GM21786 (cell line): ENCODE data around the gene MICALL1.
"Not testable (repeated sequence)": the region's sequence is repeated elsewhere in the genome, so short reads cannot be mapped to it uniquely, and the experiment has no call there.

Source experiments
- ATAC-seq: cut with Tn5 transposase; IDR thresholded peaks from one replicate; pipeline ENCODE4 v1.9.1; 2021; ENCODE audit not compliant: unreplicated experiment

The MICALL1 gene

DNA sequence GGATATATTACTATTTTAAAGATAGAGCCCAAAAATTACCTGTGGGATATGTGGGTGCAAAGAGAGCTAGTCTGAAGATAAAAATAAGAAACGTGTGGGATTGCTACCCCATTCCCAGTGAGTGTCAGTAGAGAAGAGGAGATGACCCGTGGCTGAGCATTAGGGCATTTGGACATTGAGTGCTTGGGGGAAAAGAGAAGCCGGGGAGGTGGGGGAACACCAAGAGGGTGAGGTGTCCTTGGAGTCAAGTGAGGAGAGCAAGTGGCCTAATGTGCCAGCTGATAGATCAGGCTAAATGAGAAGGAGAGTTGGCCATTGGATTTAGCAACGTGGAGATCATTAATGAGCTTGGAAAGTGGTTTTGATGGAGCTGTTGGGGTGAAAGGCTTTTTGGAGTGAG is 48.6 kb downstream of the MICALL1 start:
- ATAC-seq, result no peak

DNA sequence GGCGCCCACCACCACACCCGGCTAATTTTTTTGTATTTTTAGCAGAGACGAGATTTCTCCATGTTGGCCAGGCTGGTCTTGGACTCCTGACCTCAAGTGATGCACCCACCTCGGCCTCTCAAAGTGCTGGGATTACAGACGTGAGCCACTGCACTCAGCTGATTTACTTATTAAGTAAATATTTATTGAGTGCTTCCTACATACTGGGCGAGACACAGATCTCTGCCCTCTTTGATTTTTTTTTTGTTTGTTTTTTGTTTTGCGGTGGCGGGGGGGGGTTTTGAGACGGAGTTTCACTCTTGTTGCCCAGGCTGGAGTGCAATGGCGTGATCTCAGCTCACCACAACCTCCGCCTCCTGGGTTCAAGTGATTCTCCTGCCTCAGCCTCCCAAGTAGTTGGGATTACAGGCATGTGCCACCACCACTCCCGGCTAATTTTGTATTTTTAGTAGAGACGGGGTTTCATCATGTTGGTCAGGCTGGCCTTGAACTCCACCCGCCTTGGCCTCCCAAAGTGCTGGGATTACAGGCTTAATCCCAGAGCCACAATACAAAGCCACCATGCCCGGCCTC is 49.8 kb downstream of the MICALL1 start:
- ATAC-seq, result not testable (repeated sequence)

DNA sequence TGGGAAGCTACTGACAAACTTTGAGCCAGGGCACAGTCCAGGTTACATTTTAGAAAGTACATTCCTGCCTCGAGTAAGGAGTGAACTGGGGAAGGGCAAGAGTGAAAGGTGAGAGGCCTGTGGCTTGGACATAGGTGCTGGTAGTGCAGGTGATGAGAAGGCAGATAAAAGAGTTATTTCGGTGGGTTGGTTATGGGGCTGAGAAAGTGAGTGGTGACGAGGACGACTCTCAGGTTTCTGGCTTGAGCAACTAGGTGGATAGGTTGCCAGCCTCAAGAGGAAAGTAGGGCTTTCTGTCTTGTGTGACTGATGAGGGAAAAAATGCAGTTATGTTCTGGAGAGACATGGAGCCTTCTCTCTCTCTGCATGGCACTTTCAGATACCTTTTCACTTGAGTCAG is 51.1 kb downstream of the MICALL1 start:
- ATAC-seq, result no peak

DNA sequence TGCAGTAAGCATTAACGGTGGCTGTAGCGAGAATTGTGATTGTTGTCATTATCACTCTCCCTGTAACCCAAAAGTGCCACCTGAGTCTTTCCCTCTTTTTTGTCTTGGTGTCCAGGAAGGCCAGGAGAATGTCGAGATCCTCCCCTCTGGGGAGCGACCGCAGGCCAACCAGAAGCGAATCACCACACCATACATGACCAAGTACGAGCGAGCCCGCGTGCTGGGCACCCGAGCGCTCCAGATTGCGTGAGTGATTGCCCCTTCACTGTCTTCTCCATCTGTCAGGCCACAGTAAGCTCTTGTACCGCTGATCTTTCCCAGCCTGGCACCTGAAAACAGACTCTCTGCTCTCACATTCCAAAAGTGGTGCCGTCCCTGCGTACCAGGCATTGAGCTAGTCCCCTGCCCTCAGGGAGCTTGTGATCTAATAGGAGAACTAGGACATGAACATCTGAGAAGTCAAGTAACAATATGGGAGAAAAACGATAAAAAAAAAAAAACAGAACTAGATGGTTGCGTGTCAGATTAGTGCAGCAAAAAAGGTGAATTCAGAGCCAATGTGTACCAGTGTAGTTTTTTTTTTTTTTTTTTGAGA is 53.2 kb downstream of the MICALL1 start:
- ATAC-seq, result no peak

DNA sequence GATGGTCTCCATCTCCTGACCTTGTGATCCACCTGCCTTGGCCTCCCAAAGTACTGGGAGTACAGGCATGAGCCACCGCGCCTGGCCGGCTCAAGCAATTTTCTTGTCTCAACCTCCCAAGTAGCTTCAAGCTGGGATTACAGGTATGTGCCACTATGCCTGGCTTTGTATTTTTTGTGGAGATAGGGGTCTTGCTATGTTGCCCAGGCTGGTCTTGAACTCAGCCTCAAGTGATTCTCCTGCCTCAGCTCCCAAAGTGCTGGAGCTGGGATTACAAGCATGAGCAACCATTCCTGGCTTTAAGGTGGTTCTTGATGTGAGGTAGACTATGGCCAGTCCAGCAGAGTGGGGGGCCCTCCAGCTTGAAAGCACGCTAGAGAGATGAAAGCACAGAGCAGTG is 55.0 kb downstream of the MICALL1 start:
- no peak for ATAC-seq

DNA sequence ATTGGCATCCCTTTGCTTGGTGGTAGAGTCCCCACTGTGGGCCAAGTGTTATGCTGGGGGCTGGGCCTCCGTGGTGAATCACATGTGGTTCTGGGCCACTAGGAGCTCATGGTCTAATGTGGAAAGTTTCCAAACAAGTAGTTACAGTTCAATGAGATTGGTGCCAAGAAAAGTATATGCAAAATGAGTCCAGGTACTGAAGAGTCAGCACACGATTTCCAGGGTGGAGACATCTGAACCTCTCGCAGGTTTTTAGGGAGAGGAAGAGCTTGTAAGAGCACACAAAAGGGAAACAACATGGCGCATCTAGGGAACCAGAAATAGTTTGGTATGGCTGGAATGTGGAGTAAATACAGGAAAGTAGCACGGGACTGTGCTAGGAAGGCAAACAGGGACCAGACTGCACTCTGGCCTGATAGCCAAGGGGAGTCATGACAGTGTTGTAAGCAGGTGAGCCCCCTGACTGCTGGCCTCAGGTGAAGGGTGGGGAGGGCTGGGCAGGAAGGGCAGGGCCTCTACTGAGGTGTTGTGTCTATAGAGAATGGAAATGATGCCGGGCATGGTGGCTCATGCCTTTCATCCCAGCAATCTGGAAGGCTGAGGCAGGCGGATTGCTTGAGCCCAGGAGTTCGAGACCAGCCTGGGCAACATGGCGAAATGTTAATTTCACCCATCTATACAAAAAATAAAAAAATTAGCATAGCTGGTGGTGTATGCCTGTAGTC is 60.0 kb downstream of the MICALL1 start:
- no peak for ATAC-seq

DNA sequence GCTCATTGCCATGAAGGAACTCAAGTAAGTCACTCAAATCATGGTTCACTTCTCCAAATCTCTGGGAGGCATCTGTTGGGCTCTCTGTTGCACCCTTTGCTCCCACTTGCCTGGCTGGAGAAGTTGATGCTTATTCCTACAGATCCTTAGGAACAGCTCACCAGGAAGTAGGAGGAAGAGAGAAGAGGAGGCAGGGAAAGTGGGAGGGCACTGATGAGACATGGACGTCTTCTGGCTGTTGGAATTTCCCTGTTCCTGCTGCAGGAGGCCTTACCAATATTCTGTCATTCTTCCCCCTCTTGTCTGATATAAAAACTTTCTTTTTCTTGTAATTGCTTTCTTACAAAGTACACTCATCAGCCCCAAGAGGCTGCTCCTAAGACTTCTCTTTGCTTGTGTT is 61.0 kb downstream of the MICALL1 start:
- no peak for ATAC-seq

DNA sequence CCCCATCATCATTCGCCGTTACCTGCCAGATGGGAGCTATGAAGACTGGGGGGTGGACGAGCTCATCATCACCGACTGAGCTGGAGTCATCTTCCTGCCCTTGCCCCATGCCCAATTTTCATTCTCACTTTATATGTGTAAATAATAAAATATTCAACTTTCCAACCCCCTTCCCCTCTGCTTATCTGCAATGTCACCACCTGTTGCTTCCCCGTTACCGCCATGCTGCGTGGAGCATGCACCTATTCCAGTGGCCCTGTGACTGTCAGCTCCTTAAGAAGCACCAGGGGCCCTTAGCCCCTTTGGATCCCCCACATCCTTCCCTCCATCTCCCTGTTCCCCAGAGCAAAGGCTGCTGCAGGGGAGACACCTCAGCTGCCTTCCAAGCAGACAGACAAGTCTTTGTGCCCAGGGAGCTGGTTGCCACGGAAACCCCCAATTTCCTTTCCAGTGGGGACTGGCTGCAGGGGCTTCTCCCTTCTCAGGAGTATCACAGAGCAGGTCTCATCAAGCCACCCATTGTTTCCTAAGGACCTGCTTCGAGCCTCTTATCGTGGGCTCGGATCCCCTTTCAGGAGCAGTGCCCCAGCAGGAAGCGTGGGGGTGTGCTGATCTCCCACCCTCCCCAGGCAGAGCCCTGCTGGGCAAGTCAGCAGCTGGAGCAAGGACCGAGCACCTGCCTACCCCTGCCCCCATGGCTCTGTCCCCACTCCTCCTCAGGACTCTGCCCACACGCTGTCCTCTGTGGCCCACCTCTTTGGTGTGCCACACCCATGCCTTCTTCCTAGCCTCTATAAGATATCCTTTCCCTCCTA is 61.7 kb downstream of the MICALL1 start:
- no peak for ATAC-seq

DNA sequence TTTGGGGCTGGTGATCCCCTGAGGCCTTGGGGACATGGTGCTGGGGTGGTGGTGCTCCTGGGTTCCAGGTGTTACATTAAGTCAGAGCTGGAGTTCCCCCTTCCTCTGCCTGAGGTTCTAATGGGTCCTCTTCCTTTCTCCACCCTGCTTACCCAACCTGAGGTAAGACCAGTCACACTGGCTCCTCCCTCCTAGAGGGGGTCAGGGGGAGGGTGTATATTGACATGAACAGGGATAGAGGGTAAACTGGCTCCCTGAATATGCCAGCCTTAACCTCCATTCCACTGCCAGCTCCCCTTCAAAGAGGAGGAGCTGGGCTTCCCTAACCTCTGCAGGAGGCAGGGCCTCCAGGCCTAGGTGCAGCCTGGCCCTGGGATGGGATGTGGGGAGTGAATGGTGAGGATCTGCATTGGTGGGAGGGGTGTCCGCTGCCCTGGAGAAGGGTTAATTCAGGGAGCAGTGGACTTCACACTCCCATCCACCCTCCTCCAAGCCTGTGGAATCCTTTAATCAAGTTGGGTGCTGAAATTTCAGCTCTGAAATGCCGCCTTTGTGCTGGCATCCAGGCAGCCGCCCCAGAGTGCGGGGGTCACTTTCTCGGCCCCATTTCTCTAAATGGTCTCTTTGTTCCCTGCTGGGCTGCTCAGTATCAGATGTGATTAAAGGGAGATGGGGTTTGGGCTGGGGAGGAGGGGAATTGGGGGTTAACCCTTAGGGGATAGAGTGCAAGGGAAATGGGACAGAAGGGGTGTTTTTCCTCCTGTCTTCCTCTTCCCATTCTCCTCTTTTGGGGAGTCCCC is 62.6 kb downstream of the MICALL1 start:
- no peak for ATAC-seq

DNA sequence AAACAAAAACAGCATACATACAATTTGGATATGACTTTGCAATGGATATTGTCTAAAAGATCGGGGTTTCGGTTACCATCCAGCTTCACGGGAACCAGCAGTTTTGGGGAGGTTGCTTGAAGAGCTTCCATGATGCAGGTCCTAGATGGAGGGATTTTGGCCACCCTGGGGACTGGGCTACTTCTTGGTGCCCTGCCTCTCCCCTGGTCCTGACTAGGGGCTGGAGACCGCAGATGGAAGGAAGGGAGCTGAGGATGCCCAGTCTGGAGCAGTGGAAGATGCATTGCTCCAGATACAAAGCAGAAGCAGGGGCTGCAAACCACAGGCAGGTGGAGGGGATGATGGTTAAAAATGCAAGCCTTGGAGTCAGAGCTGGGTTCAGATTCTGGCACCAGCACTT is 64.8 kb downstream of the MICALL1 start:
- no peak for ATAC-seq

DNA sequence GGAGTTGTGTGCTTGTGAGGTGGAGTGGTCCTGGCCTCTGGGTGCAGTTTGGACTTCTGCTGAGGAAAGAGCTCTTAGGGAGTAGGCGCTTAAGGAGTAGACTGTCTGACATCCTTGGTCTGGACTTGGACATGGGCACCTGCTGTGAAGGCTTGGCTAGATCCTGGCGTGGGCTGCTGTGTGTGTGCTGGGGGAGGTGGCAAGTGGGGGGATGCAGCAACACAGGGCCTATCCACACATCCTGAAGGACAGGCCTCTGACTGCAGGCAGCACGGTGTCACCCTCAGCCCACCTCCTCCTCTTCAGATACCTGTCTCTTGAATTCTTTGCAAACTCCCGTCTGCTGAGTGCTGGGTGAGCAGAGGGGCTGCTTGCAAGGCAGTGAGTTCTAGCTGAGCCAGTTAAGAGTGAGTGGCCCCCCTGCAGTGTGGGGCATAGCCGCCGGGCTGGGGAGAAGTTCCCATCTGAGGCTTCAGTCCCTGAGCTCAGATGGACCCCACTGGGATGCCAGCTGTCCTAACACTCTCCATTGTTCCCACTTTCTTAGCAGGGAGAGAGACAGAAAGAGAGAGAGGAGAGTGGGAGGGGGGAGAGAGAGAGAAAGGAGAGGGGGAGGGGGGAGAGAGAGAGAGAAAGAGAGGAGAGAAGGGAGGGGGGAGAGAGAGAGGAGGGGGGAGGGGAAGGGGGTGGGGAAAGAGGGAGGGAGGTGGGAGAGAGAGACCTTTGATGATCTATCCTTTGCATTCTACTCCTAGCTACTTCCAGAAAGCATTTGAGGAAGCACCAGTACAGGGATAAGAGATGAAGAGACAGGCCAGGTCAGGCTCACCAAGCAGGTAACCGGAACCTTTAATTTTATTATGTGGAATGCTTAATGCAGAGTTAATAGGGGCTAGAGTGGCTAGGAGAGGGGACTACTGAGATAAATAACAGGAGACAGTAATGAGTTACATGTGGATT is 65.7 kb downstream of the MICALL1 start:
- ATAC-seq, result no peak

DNA sequence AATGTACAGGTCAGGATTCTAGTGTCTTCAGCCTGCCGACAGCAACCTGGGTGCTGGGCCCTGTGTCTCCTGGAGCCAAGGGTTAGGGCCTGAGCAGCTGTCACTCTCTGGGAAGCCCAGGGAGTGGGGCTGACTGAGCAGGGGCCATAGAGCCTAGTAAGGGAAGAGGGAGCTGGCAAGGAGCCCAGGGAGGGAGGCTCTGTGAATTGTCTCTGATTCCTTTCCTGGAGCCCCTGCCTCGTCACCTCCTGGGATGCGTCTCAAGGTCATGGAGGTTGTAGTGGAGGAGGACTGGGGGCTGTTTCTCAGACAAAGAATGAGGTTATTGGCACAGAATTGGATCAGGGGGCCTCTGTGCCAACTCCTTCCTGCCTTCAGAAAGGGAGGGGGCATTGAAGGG is 66.4 kb downstream of the MICALL1 start:
- no peak for ATAC-seq

DNA sequence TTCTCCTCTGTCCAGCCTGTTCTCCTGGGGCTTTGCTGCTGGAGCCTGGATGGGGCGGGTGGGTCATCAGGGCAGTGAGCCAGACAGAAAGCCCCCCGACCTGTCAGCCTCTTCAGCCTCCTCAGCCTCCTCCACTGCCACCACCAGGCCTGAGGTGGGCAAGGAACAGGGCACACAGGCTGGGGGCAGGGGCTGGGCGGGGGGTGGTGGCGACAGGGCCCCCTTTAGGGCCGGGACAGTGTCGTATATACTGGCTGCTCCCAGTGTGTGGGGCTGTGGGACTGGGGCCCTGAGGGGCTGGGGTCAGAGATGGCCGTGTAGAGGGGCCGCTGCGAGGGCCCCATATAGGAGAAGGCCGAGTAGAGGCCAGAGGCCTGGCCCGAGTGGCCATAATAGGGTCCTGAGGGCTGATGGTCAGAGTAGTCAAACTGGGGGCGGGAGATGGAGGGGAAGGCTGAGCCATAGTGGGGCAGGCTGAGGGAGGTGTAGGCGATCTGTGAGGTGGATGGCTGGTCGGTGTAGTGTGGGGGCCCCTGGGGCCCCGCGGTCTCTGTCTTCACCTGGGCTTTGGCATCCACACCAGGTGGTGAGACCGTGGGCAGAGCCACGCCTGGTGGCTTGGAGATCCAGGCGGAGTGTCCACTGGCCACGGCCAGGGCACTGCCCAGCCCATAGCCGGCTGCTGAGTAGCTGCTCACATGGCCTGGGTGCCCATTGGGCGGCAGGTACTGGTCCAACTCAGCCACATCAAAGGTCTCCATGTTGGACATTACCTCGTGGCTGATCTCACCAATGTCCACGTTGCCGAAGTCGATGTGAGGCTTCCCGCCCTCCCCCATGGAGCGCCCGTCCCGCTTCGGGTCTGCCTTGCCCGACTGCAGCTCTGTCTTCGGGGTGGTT is 67.4 kb downstream of the MICALL1 start:
- ATAC-seq, result no peak

DNA sequence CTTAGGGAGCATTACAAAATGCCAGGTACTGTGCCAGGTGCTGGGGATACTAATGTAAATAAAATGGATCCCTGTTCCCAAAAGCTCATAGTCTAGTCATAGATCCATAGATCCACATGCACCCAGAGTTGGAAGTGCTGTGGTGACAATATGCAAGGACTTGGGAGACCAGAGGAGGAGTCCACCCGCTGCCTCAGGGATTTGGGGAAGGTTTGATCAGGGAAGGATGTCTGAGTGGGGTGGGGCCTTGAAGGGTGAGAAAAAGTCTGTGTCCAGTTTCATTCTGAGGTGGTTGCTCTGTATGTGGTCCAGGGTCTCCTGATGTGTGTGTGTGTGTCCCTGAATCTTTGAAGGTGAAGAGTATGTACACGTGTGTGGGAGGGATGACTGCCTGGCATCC is 69.1 kb downstream of the MICALL1 start:
- ATAC-seq, result no peak

DNA sequence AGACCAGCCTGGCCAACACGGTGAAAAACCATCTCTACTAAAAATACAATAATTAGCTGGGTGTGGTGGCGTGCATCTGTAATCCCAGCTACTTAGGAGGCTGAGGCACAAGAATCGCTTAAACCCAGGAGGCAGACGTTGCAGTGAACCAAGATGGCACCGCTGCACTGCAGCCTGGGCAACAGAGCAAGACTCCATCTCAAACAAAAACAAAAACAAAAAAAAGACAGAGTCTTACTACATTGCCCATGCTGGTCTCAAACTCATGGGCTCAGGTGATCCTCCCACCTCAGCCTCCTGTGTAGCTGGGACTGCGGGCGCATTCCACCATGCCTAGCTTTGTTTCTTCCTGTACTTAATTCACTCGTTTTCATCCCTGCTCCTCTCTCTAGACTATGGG is 69.9 kb downstream of the MICALL1 start:
- not testable (repeated sequence) for ATAC-seq

DNA sequence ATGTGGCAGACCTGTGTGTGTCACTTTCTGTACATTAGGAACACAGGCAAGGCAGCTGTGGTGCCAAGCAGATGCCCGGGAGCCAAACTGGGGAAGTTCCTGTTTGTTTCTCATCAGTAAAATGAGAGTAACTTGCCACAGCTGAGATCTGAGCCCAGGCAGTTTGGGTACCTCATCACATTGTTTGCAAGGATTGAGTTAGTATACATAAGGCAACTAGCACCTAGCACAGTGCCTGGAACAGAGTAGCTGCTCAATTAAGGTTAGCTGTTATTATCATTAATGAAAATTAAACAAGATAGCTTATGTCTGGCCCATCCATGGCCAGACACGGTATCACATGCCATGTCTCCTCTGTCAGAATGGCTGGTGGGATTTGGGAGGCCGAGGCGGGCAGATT is 70.5 kb downstream of the MICALL1 start:
- no peak for ATAC-seq

DNA sequence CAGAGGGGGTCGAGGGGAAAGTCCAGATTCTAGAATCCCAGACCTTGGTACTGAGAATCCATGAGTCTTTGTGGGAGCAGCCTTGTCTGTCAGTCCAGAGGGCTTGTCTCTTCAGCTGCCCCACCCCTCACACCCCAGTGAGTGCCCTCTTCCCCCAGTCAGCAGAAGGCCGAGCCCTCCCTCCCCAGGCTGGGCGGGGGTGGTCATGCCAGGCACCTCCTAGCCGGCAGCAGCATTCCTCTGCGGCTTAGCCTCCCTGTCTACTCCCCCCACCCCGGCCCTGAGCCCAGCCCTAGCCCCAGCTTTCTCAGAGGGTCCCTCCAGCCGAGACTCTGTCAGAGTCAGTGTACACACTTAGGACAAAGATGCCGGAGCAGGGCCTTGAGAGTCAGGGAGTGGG is 73.7 kb downstream of the MICALL1 start:
- ATAC-seq, result no peak

DNA sequence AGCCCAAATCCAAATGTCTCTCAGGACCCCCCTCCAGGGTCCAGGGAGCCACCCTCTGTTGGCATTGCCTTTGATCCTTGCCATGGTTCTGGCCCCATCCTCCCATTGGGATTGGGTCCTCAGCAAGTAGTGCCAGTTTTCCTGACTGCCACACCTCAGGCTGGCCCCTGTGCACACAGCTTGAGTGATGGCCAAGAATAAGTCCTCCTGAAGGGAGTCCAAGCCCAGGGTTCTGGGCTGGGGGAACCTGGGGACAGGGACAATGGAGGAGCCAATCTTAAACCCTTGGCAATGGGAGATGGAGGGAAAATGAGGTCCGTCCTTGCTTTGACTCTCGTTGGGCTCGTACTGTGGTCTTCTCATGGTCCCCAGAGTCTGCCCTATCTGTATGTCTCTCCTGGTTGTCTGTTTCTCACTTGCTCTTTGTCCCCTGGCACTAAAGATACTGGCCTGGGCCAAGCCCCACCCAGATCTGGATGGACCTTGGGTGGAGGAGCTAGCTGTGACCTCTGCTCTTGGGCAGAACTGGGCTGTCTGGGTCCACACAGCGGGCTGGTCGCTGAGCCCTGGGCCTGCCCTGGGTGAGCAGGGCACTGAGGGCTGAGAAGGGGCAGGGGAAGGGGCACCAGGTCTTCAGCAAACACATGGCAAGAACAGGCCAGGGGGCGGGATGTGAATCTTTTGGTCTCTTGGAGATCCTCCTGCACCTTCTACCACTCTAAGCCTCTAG is 75.3 kb downstream of the MICALL1 start:
- no peak for ATAC-seq
